Islet of Langerhans (tissue), 1 donor: ENCODE data around the gene CHRNA10.
"Not testable (repeated sequence)": the region's sequence is repeated elsewhere in the genome, so short reads cannot be mapped to it uniquely, and the experiment has no call there.

Experiments used
- FAIRE-seq: peaks from one replicate; lab custom pipeline; 2011; peaks lifted over from hg19 to GRCh38; lab: Jason Lieb, UNC

Gene CHRNA10

DNA sequence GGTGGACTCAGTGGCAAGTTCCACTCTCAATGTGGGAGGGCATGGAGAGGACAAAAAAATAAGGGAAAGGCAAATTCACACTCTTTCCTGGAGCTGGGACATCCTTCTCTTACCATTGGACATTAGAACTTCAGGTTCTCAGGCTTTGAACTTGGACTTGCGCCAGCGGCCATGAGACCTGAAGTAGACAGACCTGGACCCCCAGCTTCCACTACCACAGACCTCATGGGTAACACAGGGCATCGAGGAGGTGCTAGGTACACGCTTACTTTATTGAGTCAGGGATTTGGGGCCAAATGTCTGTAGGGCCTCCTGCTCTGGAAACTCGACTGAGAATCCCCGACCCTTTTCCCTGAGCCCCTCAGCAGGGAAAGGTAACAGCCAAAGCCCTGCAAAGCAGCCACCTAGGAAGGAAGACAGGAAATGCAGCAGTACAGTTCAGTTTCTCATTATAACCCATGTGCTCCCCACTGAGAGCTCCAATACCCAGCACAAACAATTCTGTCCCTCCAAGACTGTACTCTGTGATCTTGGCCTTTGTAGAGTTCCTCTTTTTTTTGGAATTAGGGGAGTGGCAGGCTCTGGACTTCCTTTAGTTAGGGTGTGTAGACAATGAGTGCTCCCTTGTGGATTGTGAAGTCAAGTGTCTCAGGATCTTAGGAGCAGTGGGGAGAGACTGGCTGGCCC, 5.7 kb downstream of the CHRNA10 start:
- no peak for FAIRE-seq

- no peak for FAIRE-seq
Observed at GRCh38 chr11:3664032-3664630, 7.1 kb downstream of the CHRNA10 start.

GRCh38 chr11:3662856-3663255, 8.3 kb downstream of the CHRNA10 start:
- no peak for FAIRE-seq

DNA sequence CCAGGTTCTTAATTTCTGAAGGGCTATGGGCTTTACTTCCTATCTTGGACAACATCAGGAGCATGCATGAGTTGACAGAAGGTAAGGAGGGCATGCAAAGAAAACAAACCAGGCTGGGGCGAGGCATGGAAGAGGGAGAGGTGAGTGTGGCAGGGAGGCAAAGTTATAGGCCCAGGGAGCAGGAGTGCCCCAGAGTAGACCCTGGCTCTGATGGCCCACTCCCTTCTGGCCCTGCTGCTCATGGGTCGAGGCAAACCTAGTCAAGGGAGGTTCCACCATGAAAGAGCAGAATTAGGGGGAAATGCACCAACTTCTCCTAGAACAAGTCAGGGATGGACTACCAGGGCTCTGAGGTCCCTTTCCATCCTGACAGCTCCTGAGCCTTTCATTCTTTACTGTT, 10.2 kb downstream of the CHRNA10 start:
- no peak for FAIRE-seq

GRCh38 chr11:3659595-3660515, 11.3 kb downstream of the CHRNA10 start:
- FAIRE-seq: no peak

DNA sequence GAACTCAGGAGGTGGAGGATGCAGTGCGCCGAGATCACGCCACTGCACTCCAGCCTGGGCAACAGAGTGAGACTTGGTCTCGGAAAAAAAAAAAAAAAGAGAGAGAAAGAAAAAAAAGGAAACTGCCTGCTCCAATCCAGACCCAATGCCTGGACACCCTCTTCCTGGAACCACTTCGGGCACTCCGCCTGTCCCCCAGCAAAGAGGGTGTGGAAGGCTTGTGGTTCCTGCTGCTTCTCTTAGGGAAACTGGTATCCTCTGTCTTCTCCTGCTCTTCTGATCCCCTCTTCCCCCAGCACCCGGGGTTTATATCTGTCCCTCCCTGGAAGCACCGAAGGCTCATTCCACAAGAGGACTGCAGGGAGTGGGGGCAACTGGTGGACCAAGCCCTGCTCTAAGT, 12.9 kb downstream of the CHRNA10 start:
- no peak for FAIRE-seq

DNA sequence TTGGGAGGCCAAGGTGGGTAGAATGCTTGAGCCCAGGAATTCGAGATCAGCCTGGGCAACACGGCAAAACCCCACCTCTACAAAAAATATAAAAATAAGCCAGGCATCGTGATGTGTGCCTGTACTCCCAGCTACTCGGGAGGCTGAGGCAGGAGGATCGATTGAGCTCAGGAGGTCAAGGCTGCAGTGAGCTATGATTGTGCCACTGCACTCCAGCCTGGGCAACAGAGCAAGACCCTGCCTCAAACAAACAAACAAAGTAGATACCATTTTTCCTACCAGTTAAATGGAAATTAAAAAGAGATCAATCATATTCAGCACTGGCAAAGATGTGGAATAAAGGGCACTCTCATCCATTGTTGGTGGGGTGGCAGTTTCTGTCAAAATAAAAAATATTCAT, 13.9 kb downstream of the CHRNA10 start:
- FAIRE-seq: not testable (repeated sequence)

- no peak for FAIRE-seq
Observed at GRCh38 chr11:3655547-3655946, 15.6 kb downstream of the CHRNA10 start.

GRCh38 chr11:3652514-3652913, 18.7 kb downstream of the CHRNA10 start:
- not testable (repeated sequence) for FAIRE-seq

DNA sequence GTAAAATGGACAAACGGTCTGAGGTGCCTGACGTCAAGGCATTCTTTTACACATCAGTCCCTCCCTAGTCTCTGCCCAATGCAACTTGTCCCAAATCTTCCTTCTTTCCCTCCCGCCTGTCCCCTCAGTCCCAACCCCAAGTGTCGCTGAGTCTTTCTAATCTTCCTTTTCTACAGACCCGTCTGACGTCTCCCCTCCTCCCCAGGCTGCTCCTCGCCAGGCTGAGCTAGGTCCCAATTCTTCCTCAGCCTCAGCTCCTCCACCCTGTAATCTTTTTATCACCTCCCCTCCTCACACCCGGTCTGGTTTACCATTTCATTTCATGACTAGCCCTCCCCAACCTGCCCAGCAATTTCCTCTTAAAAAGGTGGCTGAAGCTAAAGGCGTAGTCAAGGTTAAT, 21.8 kb downstream of the CHRNA10 start:
- not testable (repeated sequence) for FAIRE-seq

DNA sequence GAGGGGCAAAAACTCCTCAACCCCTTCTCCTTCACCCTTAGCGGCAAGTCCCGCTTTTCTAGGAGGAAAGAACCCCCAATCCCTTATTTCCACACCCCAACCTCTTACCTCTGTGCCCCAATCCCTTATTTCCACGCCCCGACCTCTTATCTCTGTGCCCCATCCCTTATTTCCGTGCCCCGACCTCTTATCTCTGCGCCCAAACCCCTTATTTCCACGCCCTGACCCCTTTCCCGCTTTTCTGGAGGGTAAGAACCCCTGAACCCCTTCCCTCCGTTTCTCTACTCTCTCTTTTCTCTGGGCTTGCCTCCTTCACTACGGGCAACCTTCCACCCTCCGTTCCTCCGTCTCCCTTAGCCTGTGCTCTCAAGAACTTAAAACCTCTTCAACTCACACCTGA, 22.3 kb downstream of the CHRNA10 start:
- not testable (repeated sequence) for FAIRE-seq

GRCh38 chr11:3645552-3645951, 25.6 kb downstream of the CHRNA10 start:
- FAIRE-seq: no peak

DNA sequence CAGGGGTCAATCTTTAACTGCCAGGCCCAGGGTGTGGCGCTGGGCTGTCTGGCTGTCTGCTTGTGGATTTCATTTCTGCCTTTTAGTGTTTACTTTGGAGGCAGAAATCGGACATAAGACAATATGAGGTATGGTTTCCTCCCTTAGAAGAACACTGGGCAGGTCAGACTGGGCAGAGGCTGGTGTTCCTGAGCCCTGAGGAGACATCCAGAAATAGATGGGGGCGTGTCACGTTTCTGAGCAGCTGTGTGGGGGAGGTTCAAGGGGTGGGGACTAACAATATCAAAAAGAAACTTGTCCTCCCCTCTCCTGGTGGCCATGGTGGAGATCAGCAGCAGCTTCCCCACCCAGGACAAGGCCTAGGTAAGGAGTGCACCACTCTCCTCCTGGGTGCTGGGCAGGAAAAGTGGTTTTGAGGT, 26.4 kb downstream of the CHRNA10 start, which contains the start of gene ART1:
Gene ART1 (plus strand): TSS at position 312 of the 419 bp plus-strand sequence. CDS start 14,086 bp downstream, outside the sequence.
- no peak for FAIRE-seq

DNA sequence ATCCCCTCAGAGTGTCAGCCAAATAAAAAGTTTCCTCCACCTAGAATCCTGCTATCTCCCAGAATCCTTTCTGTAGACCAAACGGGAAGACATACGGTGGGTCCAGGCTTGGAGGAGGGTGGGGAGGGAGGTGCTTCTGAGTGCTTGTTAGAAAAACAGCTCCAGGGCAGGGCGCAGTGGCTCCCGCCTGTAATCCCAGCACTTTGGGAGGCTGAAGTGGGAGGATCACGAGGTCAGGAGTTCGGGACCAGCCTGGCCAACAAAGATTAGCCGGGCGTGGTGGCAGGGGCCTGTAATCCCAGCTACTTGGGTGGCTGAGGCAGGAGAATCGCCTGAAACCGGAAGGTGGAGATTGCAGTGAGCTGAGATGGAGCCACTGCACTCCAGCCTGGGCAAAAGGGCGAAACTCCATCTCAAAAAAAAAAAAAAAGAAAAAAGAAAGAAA, 28.1 kb downstream of the CHRNA10 start:
- not testable (repeated sequence) for FAIRE-seq

DNA sequence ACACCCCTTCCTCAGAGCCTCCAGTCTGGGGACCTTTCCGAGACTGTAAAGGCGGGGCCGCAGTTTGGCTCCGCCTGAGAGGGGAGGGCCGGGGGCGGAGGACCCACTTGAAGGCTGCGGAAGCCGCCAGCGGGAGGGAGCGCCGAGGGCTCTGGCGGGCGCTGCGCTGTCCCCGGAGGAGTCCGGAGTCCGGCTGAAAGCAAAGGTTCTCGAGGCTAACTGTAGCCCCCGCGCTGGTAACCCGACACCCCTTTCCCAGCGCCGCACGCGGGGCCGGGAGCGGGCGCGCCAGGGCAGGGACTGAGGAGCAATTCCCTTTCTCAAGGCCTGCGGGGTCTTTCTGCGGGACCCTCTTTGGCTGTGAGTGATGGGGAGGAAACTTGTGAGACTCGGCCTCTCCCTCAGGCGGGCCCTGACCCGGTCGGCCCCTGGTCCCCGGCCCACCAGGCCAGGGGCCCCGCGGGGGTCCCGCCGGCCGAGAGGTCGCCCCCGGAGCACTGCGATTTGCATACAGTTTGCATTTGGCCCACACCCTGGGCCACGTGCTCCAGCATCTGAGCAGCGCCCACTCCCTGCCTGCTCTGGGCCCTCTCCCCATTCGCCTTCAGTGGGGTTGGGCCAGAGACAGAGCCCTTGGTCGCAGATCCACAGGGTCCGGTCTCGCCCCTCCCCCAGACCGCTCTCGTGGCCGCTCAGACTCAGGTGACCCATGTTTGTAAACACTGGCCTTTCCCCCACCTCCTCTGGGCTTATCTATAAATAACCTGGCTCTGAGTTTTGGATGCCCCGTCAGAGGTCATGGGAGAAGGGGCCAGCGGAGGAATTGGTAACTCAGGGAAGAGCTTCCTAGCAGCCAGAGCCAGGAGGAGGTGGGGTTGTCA, 28.9 kb downstream of the CHRNA10 start:
- FAIRE-seq: no peak

- no peak for FAIRE-seq
Observed at GRCh38 chr11:3641701-3642070, 29.5 kb downstream of the CHRNA10 start, which contains the start of gene ART5. Gene ART5, minus strand, starts transcription at chr11:3641992. Its CDS starts 130 bp downstream, at chr11:3641862.

- no peak for FAIRE-seq
Observed at GRCh38 chr11:3641191-3641590, 30.0 kb downstream of the CHRNA10 start.

DNA sequence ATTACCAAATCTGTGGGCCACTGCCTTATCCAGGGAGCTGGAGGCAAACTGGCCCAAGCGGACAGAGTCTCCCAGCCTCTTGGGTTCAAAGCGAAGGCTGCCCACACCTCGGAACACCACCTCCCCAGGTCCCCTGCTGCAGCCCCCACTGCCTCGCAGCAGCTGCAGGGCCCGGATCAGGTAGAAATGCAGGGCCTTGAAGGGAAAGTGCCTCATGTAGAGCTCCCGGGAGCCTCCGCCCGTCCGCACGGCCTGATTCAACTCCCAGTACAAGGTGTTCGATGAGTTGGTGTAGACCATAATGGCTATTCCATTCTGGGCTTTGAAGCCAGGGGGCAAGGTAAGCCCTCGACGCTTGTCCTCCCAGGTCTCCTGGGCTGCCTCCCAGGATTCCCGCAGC, 31.3 kb downstream of the CHRNA10 start:
- no peak for FAIRE-seq

DNA sequence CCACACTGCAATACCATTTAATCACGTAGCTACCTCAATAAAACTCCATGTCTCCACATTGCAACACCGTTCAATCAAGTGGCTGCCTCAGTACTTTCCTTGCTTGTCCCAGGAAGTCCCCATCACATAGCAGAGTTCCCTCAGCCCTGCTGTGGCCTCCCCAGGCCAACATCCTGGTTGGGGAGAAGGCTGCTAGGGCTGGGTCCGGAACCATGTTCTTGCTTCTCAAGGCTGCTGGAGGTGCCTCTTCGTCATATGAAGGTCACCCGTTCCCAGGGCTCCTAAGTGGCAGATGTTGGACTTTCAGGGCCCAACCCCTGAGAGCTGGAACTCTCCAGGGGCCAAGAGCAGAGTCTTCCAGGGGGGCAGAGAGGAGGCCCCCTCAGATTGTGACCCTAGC, 32.7 kb downstream of the CHRNA10 start:
- no peak for FAIRE-seq

- FAIRE-seq: no peak
Observed at GRCh38 chr11:3637201-3637600, 34.0 kb downstream of the CHRNA10 start.

GRCh38 chr11:3635641-3636375, 35.4 kb downstream of the CHRNA10 start:
- FAIRE-seq: no peak
